WTC11 (cell line): ENCODE data around the gene MAP3K6.

Source experiments
- NR3C1 ChIP-seq: sonication (generic); formaldehyde crosslinking; conservative IDR thresholded peaks from 2 replicates; pipeline ENCODE4 v1.8.1; 2023; ENCODE audit warnings: low read depth, mild to moderate bottlenecking, missing genetic modification reagents
- SP1 ChIP-seq: sonication (generic); formaldehyde crosslinking; conservative IDR thresholded peaks from 2 replicates; pipeline ENCODE4 v1.8.1; 2022; ENCODE audit warnings: missing genetic modification reagents
- TCF7 ChIP-seq: sonication (generic); formaldehyde crosslinking; IDR thresholded peaks from 2 replicates; pipeline ENCODE4 v1.8.0; 2022; ENCODE audit warnings: mild to moderate bottlenecking, low read depth, missing genetic modification reagents, moderate library complexity
- TEAD4 ChIP-seq: sonication (generic); formaldehyde crosslinking; IDR thresholded peaks from 2 replicates; pipeline ENCODE4 v1.8.0; 2022; ENCODE audit warnings: mild to moderate bottlenecking, missing genetic modification reagents
- TF ChIP-seq, protein P1 (sequence below): sonication (generic); formaldehyde crosslinking; IDR thresholded peaks from 2 replicates; pipeline ENCODE4 v1.8.0; 2022; ENCODE audit warnings: missing genetic modification reagents
- TF ChIP-seq, protein P2 (sequence below): fragments of 200-600 bp; IDR thresholded peaks from 2 replicates; pipeline ENCODE4 v1.8.0; 2022; ENCODE audit warnings: antibody characterized with exemption
- TF ChIP-seq, protein P3 (sequence below): sonication (generic); formaldehyde crosslinking; conservative IDR thresholded peaks from 2 replicates; pipeline ENCODE4 v1.8.1; 2023; ENCODE audit warnings: mild to moderate bottlenecking, low read depth, missing genetic modification reagents, moderate library complexity
- TF ChIP-seq, protein P4 (sequence below): sonication (generic); formaldehyde crosslinking; IDR thresholded peaks from 2 replicates; pipeline ENCODE4 v1.8.0; 2023; ENCODE audit warnings: missing genetic modification reagents, mild to moderate bottlenecking, borderline replicate concordance

DNA sequence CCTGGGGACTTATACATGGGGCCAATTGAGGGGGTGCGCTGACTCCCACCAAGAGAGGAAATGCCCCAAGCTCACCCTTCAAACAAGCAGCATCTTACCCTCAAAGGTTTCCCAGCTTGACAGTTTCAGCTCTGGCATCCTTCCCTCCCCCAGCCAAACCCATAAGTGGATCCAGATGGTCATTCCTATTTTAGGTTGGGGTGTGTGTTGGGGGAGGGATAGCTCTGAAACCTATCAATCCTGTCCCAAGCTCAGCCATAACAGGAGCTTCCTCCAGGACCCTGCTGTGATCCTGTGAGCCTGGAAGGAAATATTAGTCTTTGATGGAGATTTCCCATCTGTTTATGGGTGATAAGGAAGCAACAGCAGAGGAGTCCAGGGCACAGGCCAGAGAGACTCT lies 48.2 kb downstream of the MAP3K6 start:
- TF ChIP-seq, protein P1, sequence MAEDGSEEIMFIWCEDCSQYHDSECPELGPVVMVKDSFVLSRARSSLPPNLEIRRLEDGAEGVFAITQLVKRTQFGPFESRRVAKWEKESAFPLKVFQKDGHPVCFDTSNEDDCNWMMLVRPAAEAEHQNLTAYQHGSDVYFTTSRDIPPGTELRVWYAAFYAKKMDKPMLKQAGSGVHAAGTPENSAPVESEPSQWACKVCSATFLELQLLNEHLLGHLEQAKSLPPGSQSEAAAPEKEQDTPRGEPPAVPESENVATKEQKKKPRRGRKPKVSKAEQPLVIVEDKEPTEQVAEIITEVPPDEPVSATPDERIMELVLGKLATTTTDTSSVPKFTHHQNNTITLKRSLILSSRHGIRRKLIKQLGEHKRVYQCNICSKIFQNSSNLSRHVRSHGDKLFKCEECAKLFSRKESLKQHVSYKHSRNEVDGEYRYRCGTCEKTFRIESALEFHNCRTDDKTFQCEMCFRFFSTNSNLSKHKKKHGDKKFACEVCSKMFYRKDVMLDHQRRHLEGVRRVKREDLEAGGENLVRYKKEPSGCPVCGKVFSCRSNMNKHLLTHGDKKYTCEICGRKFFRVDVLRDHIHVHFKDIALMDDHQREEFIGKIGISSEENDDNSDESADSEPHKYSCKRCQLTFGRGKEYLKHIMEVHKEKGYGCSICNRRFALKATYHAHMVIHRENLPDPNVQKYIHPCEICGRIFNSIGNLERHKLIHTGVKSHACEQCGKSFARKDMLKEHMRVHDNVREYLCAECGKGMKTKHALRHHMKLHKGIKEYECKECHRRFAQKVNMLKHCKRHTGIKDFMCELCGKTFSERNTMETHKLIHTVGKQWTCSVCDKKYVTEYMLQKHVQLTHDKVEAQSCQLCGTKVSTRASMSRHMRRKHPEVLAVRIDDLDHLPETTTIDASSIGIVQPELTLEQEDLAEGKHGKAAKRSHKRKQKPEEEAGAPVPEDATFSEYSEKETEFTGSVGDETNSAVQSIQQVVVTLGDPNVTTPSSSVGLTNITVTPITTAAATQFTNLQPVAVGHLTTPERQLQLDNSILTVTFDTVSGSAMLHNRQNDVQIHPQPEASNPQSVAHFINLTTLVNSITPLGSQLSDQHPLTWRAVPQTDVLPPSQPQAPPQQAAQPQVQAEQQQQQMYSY: no peak
- TF ChIP-seq, protein P2, sequence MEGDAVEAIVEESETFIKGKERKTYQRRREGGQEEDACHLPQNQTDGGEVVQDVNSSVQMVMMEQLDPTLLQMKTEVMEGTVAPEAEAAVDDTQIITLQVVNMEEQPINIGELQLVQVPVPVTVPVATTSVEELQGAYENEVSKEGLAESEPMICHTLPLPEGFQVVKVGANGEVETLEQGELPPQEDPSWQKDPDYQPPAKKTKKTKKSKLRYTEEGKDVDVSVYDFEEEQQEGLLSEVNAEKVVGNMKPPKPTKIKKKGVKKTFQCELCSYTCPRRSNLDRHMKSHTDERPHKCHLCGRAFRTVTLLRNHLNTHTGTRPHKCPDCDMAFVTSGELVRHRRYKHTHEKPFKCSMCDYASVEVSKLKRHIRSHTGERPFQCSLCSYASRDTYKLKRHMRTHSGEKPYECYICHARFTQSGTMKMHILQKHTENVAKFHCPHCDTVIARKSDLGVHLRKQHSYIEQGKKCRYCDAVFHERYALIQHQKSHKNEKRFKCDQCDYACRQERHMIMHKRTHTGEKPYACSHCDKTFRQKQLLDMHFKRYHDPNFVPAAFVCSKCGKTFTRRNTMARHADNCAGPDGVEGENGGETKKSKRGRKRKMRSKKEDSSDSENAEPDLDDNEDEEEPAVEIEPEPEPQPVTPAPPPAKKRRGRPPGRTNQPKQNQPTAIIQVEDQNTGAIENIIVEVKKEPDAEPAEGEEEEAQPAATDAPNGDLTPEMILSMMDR: no peak
- TF ChIP-seq TCF7 (CRISPR knock-in tag): no peak
- no peak for TF ChIP-seq NR3C1 (CRISPR knock-in tag)
- no peak for TF ChIP-seq SP1
- TF ChIP-seq, protein P3, sequence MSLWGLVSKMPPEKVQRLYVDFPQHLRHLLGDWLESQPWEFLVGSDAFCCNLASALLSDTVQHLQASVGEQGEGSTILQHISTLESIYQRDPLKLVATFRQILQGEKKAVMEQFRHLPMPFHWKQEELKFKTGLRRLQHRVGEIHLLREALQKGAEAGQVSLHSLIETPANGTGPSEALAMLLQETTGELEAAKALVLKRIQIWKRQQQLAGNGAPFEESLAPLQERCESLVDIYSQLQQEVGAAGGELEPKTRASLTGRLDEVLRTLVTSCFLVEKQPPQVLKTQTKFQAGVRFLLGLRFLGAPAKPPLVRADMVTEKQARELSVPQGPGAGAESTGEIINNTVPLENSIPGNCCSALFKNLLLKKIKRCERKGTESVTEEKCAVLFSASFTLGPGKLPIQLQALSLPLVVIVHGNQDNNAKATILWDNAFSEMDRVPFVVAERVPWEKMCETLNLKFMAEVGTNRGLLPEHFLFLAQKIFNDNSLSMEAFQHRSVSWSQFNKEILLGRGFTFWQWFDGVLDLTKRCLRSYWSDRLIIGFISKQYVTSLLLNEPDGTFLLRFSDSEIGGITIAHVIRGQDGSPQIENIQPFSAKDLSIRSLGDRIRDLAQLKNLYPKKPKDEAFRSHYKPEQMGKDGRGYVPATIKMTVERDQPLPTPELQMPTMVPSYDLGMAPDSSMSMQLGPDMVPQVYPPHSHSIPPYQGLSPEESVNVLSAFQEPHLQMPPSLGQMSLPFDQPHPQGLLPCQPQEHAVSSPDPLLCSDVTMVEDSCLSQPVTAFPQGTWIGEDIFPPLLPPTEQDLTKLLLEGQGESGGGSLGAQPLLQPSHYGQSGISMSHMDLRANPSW (CRISPR knock-in tag): no peak
- TF ChIP-seq TEAD4: no peak
- TF ChIP-seq, protein P4, sequence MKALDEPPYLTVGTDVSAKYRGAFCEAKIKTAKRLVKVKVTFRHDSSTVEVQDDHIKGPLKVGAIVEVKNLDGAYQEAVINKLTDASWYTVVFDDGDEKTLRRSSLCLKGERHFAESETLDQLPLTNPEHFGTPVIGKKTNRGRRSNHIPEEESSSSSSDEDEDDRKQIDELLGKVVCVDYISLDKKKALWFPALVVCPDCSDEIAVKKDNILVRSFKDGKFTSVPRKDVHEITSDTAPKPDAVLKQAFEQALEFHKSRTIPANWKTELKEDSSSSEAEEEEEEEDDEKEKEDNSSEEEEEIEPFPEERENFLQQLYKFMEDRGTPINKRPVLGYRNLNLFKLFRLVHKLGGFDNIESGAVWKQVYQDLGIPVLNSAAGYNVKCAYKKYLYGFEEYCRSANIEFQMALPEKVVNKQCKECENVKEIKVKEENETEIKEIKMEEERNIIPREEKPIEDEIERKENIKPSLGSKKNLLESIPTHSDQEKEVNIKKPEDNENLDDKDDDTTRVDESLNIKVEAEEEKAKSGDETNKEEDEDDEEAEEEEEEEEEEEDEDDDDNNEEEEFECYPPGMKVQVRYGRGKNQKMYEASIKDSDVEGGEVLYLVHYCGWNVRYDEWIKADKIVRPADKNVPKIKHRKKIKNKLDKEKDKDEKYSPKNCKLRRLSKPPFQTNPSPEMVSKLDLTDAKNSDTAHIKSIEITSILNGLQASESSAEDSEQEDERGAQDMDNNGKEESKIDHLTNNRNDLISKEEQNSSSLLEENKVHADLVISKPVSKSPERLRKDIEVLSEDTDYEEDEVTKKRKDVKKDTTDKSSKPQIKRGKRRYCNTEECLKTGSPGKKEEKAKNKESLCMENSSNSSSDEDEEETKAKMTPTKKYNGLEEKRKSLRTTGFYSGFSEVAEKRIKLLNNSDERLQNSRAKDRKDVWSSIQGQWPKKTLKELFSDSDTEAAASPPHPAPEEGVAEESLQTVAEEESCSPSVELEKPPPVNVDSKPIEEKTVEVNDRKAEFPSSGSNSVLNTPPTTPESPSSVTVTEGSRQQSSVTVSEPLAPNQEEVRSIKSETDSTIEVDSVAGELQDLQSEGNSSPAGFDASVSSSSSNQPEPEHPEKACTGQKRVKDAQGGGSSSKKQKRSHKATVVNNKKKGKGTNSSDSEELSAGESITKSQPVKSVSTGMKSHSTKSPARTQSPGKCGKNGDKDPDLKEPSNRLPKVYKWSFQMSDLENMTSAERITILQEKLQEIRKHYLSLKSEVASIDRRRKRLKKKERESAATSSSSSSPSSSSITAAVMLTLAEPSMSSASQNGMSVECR (CRISPR knock-in tag): no peak
